HG03571 (cell line): ENCODE data around the gene TEX52.
A peak's percentile ranks its signal among the peaks of the same experiment; 100 is the strongest.

Source experiments
- ATAC-seq: cut with Tn5 transposase; IDR thresholded peaks from one replicate; pipeline ENCODE4 v1.9.1; 2021; ENCODE audit not compliant: unreplicated experiment

TEX52 gene

GRCh38 chr12:2857021-2857431, at the start of gene TEX52:
TEX52 (minus strand) TSS chr12:2857039; CDS start chr12:2857026, 13 bp downstream.
- no peak for ATAC-seq

GRCh38 chr12:2904260-2904659, 47.4 kb upstream of the TEX52 start:
- ATAC-seq, result no peak

GRCh38 chr12:2902272-2902880, 45.5 kb upstream of the TEX52 start:
- ATAC-seq, result no peak

- no peak for ATAC-seq
Measured at GRCh38 chr12:2900642-2901041, 43.8 kb upstream of the TEX52 start.

GRCh38 chr12:2897418-2897817, 40.6 kb upstream of the TEX52 start:
- ATAC-seq, result no peak

- no peak for ATAC-seq
Measured at GRCh38 chr12:2895511-2895910, 38.7 kb upstream of the TEX52 start.

GRCh38 chr12:2895051-2895451, 38.2 kb upstream of the TEX52 start:
- no peak for ATAC-seq

GRCh38 chr12:2893007-2893406, 36.2 kb upstream of the TEX52 start:
- no peak for ATAC-seq

GRCh38 chr12:2892246-2892645, 35.4 kb upstream of the TEX52 start:
- no peak for ATAC-seq

- peak; percentile 18 for ATAC-seq
Measured at GRCh38 chr12:2891240-2892053, 34.6 kb upstream of the TEX52 start.

- peak; percentile 91 for ATAC-seq
Measured at GRCh38 chr12:2890388-2891239, 33.8 kb upstream of the TEX52 start, which contains the start of gene TULP3. TULP3 (plus strand) TSS chr12:2890891; CDS start chr12:2890948, 57 bp downstream.

GRCh38 chr12:2890001-2890387, 33.2 kb upstream of the TEX52 start:
- ATAC-seq, result no peak

- no peak for ATAC-seq
Measured at GRCh38 chr12:2886768-2887450, 30.1 kb upstream of the TEX52 start.

- no peak for ATAC-seq
Measured at GRCh38 chr12:2884810-2885209, 28.0 kb upstream of the TEX52 start.

GRCh38 chr12:2879853-2880252, 23.0 kb upstream of the TEX52 start:
- no peak for ATAC-seq

GRCh38 chr12:2877953-2878732, 21.3 kb upstream of the TEX52 start:
- no peak for ATAC-seq

GRCh38 chr12:2877047-2877952, 20.5 kb upstream of the TEX52 start, which contains the start of the genes FOXM1 and RHNO1:
FOXM1 (minus strand) TSS chr12:2877174; CDS start chr12:2874478, 2,696 bp downstream.
RHNO1 (plus strand) TSS chr12:2877223; CDS start chr12:2885367, 8,144 bp downstream.
- ATAC-seq, result peak; percentile 66

- peak; percentile 29 for ATAC-seq
Measured at GRCh38 chr12:2876431-2877046, 19.7 kb upstream of the TEX52 start.
